ENCODE results near the gene NPLOC4. TPM values are rescaled to one million over a fixed set of nuclear protein-coding genes. Genes with fewer than 3 reads are reported as not detected.

NPLOC4 gene
- total and polyA plus RNA-seq, 2 of the 8 experiments (the other 6 are each of a cell fraction or from before 2014, with no cell fraction given): 70.7 to 92.7 TPM

- ChIA-PET CTCF (ENCODE audit: partially characterized antibody) (interaction anchor here (0.9 to 3.6 kb wide), 6 partner anchors 10 to 282 kb away, joined by 3 to 33 read pairs (median 4); no protein-coding TSS in a partner anchor), POLR2A (ENCODE audit: partially characterized antibody) (interaction anchor here (0.6 to 5.9 kb wide), 9 partner anchors 8 to 460 kb away, joined by 3 to 125 read pairs (median 4); partner anchors contain the start of genes ACTG1, FAAP100 and FSCN2)
- Histone ChIP-seq H3K14ac (ENCODE audit: insufficient read length) (no peak overlapping the region), H3K27me3 (replicated peaks in 1 of 4; ENCODE audit: control insufficient read depth in 3 of 4, extremely low read depth in 1 of 4, insufficient read depth in 3 of 4, low read length in 3 of 4) (peaks cover 8 to 28% (median 24%) of the 10 kb centered on the region in 4 experiments; a peak in 6 of 7 replicates), H4K5ac (ENCODE audit: insufficient read length, low read depth, low read length) (no peak overlapping the region), H3K4me3 (ENCODE audit: extremely low read depth in 1 of 4, insufficient read depth in 2 of 4, low read depth in 3 of 4, low read length in 4 of 4) (no peak overlapping the region), H2AK5ac (ENCODE audit: low read depth, low read length) (no peak overlapping the region), H2AFZ (ENCODE audit: low read length) (no peak overlapping the region), H2BK120ac (replicated peaks; ENCODE audit: low read depth, low read length) (no peak overlapping the region), H3K79me2 (ENCODE audit: control insufficient read depth in 1 of 2, insufficient read depth in 2 of 2, low read length in 2 of 2) (no peaks in the 10 kb centered on the region), H3K18ac (ENCODE audit: extremely low read depth, low read length) (no peak overlapping the region), H2BK5ac (ENCODE audit: low read depth, low read length) (no peak overlapping the region), H2BK20ac (ENCODE audit: low read length) (no peak overlapping the region), H2BK15ac (ENCODE audit: low read length) (no peak overlapping the region), H3K4me1 (replicated peaks in 1 of 4; ENCODE audit: control insufficient read depth in 3 of 4, insufficient read depth in 4 of 4, low read length in 3 of 4) (peaks cover 0 to 11% (median 5%) of the 10 kb centered on the region in 4 experiments; a peak in 5 of 7 replicates), H4K20me1 (replicated peaks in 1 of 2; ENCODE audit: control insufficient read depth in 1 of 2, insufficient read depth in 2 of 2, low read length in 2 of 2) (peaks cover 2 to 6% of the 10 kb centered on the region in 2 experiments), H4K91ac (replicated peaks; ENCODE audit: insufficient read length, low read length) (no peak overlapping the region), H3K4me2 (ENCODE audit: insufficient read depth in 1 of 2, low read depth in 2 of 2, low read length in 2 of 2) (peak overlapping the region in 1 of 2 experiments; percentile 57; a peak in 1 of 4 replicates), H3K27ac (ENCODE audit: low read depth, low read length) (no peak overlapping the region), H3K9me3 (ENCODE audit: insufficient read depth in 2 of 2, low read depth in 1 of 2, low read length in 1 of 2) (peaks cover 3 to 8% of the 10 kb centered on the region in 2 experiments; a peak in 2 of 4 replicates), H3K23ac (ENCODE audit: insufficient read length) (no peak overlapping the region), H3K23me2 (ENCODE audit: low read depth, low read length) (peaks cover 28% of the 10 kb centered on the region; the same call in 1 of the 2 replicates), H3K56ac (replicated peaks; ENCODE audit: insufficient read length, low read depth, low read length) (no peak overlapping the region), H2BK12ac (ENCODE audit: low read depth, low read length) (no peak overlapping the region), H3K36me3 (ENCODE audit: control insufficient read depth in 2 of 4, insufficient read depth in 4 of 4, low read length in 3 of 4) (peaks cover 0 to 5% (median 0%) of the 10 kb centered on the region in 4 experiments; a peak in 3 of 8 replicates), H3K9ac (replicated peaks in 1 of 4; ENCODE audit: extremely low read depth in 1 of 4, low read depth in 3 of 4, low read length in 3 of 4) (no peak overlapping the region), H3K4ac (replicated peaks; ENCODE audit: insufficient read length, low read depth, low read length) (no peak overlapping the region), H4K8ac (ENCODE audit: extremely low read depth, insufficient read depth, low read length) (no peak overlapping the region; the same call in none of the 2 replicates), H3K79me1 (ENCODE audit: low read depth, low read length) (0 out of 2 replicates have a peak, but pooled peaks cover 3% of the 10 kb centered on the region)
- no peak for FAIRE-seq
- WGBS, 2 experiments (ENCODE audit: extremely low coverage in 1 of 2, insufficient coverage in 1 of 2, insufficient read length in 1 of 2, insufficient replicate concordance in 2 of 2, low coverage in 1 of 2, low lambda C conversion rate in 2 of 2, missing lambda C conversion rate in 1 of 2): 91 to 100% methylated on average over 1 to 13 of the region's 13 CpGs
- DNase-seq (ENCODE audit: low read depth in 1 of 2, low spot score in 2 of 2): no peak
- TF ChIP-seq KDM4A (IDR thresholded peaks at IDR 0.05; ENCODE audit: low read depth, low read length, severe bottlenecking) (no peak), NRF1 (IDR thresholded peaks at IDR 0.05; ENCODE audit: low read depth, low read length) (no peak)
Observed at GRCh38 chr17:81535480-81536298, 101.2 kb downstream of the NPLOC4 start.

Measured in H1 (cell line).